GM23338 (cell line): ENCODE measurements around the gene CHAD. TPM values are rescaled to one million over a fixed set of nuclear protein-coding genes. Genes with fewer than 3 reads are reported as not detected.

Experiments used
- ATAC-seq: fragments of 200-7000 bp; cut with Tn5 transposase; 3 replicates; pipeline ENCODE4 v1.9.1; 2020
- DNase-seq: peaks from one replicate; pipeline ENCODE4 v3.0.0-alpha.2; 2015; ENCODE audit warnings: low spot score
- H2AFZ ChIP-seq: fragments of 200-600 bp; sonication (generic); 2 replicates; pipeline ENCODE4 v1.8.0; 2016; ENCODE audit warnings: antibody characterized with exemption, mild to moderate bottlenecking, moderate library complexity
- H3F3A ChIP-seq: fragments of 200-600 bp; sonication (generic); replicated peaks from 2 replicates; pipeline ENCODE4 v1.8.0; 2017; ENCODE audit warnings: antibody characterized with exemption, mixed run types, low read depth
- H3K27ac ChIP-seq: fragments of 200-600 bp; sonication (generic); 2 replicates; pipeline ENCODE4 v1.6.1; 2016; ENCODE audit warnings: low read depth
- H3K27me3 ChIP-seq: fragments of 200-600 bp; sonication (generic); 2 replicates; pipeline ENCODE4 v1.8.0; 2016; ENCODE audit warnings: mild to moderate bottlenecking, mixed run types, moderate library complexity; ENCODE audit not compliant: insufficient read depth
- H3K36me3 ChIP-seq: fragments of 200-600 bp; sonication (generic); 2 replicates; pipeline ENCODE4 v1.8.0; 2016; ENCODE audit warnings: mild to moderate bottlenecking; ENCODE audit not compliant: insufficient read depth
- H3K4me1 ChIP-seq: fragments of 200-600 bp; sonication (generic); 2 replicates; pipeline ENCODE4 v1.8.0; 2016; ENCODE audit warnings: mild to moderate bottlenecking, moderate library complexity; ENCODE audit not compliant: insufficient read depth
- H3K4me2 ChIP-seq: fragments of 200-600 bp; sonication (generic); 2 replicates; pipeline ENCODE4 v1.7.1; 2017; ENCODE audit warnings: mixed run types
- H3K4me3 ChIP-seq: fragments of 200-600 bp; sonication (generic); 2 replicates; pipeline ENCODE4 v1.6.1; 2016; ENCODE audit warnings: mixed run types
- H3K79me2 ChIP-seq: fragments of 200-600 bp; sonication (generic); replicated peaks from 2 replicates; pipeline ENCODE4 v1.8.0; 2017; ENCODE audit warnings: mild to moderate bottlenecking; ENCODE audit not compliant: insufficient read depth
- H3K9me2 ChIP-seq: fragments of 200-600 bp; sonication (generic); 2 replicates; pipeline ENCODE4 v1.8.0; 2017; ENCODE audit not compliant: insufficient read depth
- H4K20me1 ChIP-seq: fragments of 200-600 bp; sonication (generic); replicated peaks from 2 replicates; pipeline ENCODE4 v1.8.0; 2017; ENCODE audit warnings: mild to moderate bottlenecking; ENCODE audit not compliant: insufficient read depth
- H3K27ac Mint-ChIP-seq: 2 replicates; pipeline ENCODE4 v1.8.0; 2020; ENCODE audit warnings: inconsistent platforms, mild to moderate bottlenecking, moderate library complexity, mixed read lengths
- H3K27me3 Mint-ChIP-seq: 3 replicates; pipeline ENCODE4 v1.8.0; 2022; ENCODE audit warnings: low read depth, mild to moderate bottlenecking, moderate library complexity, mixed read lengths, inconsistent platforms; ENCODE audit not compliant: insufficient read depth, poor library complexity
- H3K36me3 Mint-ChIP-seq: 3 replicates; pipeline ENCODE4 v1.8.0; 2021; ENCODE audit warnings: low read depth, mild to moderate bottlenecking, inconsistent platforms, moderate library complexity, mixed read lengths
- H3K4me1 Mint-ChIP-seq: 3 replicates; pipeline ENCODE4 v1.8.0; 2020; ENCODE audit warnings: mild to moderate bottlenecking, inconsistent platforms, mixed read lengths
- H3K4me3 Mint-ChIP-seq: 3 replicates; pipeline ENCODE4 v1.8.0; 2021; ENCODE audit warnings: moderate library complexity, mild to moderate bottlenecking, inconsistent platforms, mixed read lengths
- H3K9me3 Mint-ChIP-seq: 3 replicates; pipeline ENCODE4 v1.8.0; 2020; ENCODE audit warnings: moderate library complexity, mild to moderate bottlenecking, inconsistent platforms, mixed read lengths
- CREB1 ChIP-seq: fragments of 250-450 bp; sonication (Bioruptor Pico); IDR thresholded peaks from 2 replicates; pipeline ENCODE4 v1.5.0; 2020; ENCODE audit warnings: low read depth, mild to moderate bottlenecking, moderate library complexity
- POLR2AphosphoS5 ChIP-seq: IDR thresholded peaks from 2 replicates; pipeline ENCODE4 v1.6.1; 2016; ENCODE audit warnings: antibody characterized with exemption, low read depth
- ZNF331 ChIP-seq: fragments of 250-450 bp; sonication (Bioruptor Pico); IDR thresholded peaks from 2 replicates; pipeline ENCODE4 v1.5.0; 2020; ENCODE audit warnings: low read depth, mild to moderate bottlenecking, moderate library complexity
- polyA plus RNA-seq: library from polyadenylated mRNA; unstranded; fragments of >200 nt; fragmentation: Nextera tagmentation; extraction: Ambion mirVana; gene quantifications from 2 replicates; pipeline ENCODE4 v1.2.1, GENCODE V29; 2016
- total RNA-seq: library from RNA; depleted of rRNA; stranded (reverse); fragments of >200 nt; shearing (Covaris generic); gene quantifications from 2 replicates; pipeline ENCODE4 v1.2.3, GENCODE V29; 2014
- TF ChIP-seq, protein P1 (sequence below): IDR thresholded peaks from one replicate; pipeline ENCODE4 v1.6.1; 2018; ENCODE audit warnings: antibody characterized with exemption; ENCODE audit not compliant: unreplicated experiment
- TF ChIP-seq, protein P2 (sequence below): fragments of 250-450 bp; sonication (Bioruptor Pico); IDR thresholded peaks from 2 replicates; pipeline ENCODE4 v1.5.0; 2020; ENCODE audit warnings: mild to moderate bottlenecking, moderate library complexity

CHAD gene
- total and polyA plus RNA-seq, 2 experiments from 2014 or later, result 0.18 TPM; not detected in 1

DNA sequence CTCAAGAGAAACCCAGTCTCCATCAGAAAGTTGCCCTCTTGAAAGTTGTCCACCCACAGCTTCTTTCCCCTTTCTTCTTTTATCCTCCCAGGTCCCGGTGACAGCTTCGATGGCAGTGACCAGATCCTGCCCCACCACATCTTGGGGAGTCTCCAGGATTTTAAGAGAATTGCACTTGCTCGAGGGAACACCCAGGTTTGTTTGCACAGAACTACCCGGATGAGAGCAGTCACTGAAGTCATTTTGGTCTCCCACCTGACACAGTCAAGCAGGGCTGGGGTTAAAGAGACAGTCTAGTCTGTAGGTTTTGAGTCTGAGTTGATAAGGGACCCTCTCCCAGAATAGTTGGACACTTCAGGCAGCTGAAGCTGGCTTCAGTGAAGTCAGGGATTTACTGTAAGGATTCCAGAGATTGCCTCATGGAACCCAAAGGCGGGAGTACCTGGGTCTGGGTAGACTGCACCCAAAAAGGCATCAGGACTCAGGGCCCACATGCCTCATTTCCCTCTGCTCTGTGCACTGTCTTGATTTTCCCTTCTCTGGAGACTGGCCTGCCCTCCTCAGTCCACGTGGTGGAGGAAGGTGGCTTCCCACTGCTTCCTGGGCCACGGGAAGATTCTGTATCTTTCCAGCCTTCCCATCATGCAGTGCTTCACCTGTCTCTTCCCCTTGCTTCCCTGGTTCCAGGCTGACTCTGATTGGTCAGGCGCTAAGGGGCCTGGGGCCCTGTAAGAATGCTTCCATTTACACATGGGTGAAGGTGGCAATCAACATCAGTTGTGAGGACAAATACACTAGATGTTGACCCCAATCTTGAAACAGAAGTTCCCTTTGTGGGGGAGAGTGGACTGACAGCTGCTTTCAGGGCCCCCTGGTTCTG is 49.1 kb upstream of the CHAD start:
- no peak overlapping the region for H3K4me2 ChIP-seq
- peak overlapping the region; percentile 29 for H2AFZ ChIP-seq
- H3K9me2 ChIP-seq, result 0 out of 2 replicates have a peak, but pooled peaks cover 2% of the 10 kb centered on the region
- Mint-ChIP-seq H3K36me3 (no peaks in the 10 kb centered on the region), H3K27ac (no peak overlapping the region), H3K4me3 (no peak overlapping the region), H3K4me1 (peaks cover 22% of the 10 kb centered on the region), H3K27me3 (peaks cover 7% of the 10 kb centered on the region), H3K9me3 (no peaks in the 10 kb centered on the region; the same call in 2 of the 3 replicates)
- ATAC-seq (peak; percentile 31; the same call in 2 of the 3 replicates), DNase-seq (no peak)
- H3K27ac ChIP-seq, result no peak overlapping the region
- no peaks in the 10 kb centered on the region for H4K20me1 ChIP-seq
- H3K79me2 ChIP-seq, result no peaks in the 10 kb centered on the region
- no peak overlapping the region for H3K4me3 ChIP-seq
- no peaks in the 10 kb centered on the region for H3K27me3 ChIP-seq
- no peaks in the 10 kb centered on the region for H3F3A ChIP-seq
- H3K36me3 ChIP-seq, result no peaks in the 10 kb centered on the region
- TF ChIP-seq, protein P1, sequence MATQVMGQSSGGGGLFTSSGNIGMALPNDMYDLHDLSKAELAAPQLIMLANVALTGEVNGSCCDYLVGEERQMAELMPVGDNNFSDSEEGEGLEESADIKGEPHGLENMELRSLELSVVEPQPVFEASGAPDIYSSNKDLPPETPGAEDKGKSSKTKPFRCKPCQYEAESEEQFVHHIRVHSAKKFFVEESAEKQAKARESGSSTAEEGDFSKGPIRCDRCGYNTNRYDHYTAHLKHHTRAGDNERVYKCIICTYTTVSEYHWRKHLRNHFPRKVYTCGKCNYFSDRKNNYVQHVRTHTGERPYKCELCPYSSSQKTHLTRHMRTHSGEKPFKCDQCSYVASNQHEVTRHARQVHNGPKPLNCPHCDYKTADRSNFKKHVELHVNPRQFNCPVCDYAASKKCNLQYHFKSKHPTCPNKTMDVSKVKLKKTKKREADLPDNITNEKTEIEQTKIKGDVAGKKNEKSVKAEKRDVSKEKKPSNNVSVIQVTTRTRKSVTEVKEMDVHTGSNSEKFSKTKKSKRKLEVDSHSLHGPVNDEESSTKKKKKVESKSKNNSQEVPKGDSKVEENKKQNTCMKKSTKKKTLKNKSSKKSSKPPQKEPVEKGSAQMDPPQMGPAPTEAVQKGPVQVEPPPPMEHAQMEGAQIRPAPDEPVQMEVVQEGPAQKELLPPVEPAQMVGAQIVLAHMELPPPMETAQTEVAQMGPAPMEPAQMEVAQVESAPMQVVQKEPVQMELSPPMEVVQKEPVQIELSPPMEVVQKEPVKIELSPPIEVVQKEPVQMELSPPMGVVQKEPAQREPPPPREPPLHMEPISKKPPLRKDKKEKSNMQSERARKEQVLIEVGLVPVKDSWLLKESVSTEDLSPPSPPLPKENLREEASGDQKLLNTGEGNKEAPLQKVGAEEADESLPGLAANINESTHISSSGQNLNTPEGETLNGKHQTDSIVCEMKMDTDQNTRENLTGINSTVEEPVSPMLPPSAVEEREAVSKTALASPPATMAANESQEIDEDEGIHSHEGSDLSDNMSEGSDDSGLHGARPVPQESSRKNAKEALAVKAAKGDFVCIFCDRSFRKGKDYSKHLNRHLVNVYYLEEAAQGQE, result no peak
- no peak for TF ChIP-seq CREB1 (CRISPR knock-in tag)
- no peak for TF ChIP-seq ZNF331 (CRISPR knock-in tag)
- TF ChIP-seq POLR2AphosphoS5, result no peak
- TF ChIP-seq, protein P2, sequence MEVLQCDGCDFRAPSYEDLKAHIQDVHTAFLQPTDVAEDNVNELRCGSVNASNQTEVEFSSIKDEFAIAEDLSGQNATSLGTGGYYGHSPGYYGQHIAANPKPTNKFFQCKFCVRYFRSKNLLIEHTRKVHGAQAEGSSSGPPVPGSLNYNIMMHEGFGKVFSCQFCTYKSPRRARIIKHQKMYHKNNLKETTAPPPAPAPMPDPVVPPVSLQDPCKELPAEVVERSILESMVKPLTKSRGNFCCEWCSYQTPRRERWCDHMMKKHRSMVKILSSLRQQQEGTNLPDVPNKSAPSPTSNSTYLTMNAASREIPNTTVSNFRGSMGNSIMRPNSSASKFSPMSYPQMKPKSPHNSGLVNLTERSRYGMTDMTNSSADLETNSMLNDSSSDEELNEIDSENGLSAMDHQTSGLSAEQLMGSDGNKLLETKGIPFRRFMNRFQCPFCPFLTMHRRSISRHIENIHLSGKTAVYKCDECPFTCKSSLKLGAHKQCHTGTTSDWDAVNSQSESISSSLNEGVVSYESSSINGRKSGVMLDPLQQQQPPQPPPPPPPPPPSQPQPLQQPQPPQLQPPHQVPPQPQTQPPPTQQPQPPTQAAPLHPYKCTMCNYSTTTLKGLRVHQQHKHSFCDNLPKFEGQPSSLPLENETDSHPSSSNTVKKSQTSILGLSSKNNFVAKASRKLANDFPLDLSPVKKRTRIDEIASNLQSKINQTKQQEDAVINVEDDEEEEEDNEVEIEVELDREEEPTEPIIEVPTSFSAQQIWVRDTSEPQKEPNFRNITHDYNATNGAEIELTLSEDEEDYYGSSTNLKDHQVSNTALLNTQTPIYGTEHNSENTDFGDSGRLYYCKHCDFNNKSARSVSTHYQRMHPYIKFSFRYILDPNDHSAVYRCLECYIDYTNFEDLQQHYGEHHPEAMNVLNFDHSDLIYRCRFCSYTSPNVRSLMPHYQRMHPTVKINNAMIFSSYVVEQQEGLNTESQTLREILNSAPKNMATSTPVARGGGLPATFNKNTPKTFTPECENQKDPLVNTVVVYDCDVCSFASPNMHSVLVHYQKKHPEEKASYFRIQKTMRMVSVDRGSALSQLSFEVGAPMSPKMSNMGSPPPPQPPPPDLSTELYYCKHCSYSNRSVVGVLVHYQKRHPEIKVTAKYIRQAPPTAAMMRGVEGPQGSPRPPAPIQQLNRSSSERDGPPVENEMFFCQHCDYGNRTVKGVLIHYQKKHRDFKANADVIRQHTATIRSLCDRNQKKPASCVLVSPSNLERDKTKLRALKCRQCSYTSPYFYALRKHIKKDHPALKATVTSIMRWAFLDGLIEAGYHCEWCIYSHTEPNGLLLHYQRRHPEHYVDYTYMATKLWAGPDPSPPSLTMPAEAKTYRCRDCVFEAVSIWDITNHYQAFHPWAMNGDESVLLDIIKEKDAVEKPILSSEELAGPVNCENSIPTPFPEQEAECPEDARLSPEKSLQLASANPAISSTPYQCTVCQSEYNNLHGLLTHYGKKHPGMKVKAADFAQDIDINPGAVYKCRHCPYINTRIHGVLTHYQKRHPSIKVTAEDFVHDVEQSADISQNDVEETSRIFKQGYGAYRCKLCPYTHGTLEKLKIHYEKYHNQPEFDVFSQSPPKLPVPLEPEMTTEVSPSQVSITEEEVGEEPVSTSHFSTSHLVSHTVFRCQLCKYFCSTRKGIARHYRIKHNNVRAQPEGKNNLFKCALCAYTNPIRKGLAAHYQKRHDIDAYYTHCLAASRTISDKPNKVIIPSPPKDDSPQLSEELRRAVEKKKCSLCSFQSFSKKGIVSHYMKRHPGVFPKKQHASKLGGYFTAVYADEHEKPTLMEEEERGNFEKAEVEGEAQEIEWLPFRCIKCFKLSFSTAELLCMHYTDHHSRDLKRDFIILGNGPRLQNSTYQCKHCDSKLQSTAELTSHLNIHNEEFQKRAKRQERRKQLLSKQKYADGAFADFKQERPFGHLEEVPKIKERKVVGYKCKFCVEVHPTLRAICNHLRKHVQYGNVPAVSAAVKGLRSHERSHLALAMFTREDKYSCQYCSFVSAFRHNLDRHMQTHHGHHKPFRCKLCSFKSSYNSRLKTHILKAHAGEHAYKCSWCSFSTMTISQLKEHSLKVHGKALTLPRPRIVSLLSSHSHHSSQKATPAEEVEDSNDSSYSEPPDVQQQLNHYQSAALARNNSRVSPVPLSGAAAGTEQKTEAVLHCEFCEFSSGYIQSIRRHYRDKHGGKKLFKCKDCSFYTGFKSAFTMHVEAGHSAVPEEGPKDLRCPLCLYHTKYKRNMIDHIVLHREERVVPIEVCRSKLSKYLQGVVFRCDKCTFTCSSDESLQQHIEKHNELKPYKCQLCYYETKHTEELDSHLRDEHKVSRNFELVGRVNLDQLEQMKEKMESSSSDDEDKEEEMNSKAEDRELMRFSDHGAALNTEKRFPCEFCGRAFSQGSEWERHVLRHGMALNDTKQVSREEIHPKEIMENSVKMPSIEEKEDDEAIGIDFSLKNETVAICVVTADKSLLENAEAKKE (CRISPR knock-in tag), result no peak
- H3K4me1 ChIP-seq, result no peaks in the 10 kb centered on the region
